Posterior cingulate gyrus (tissue), 11 donors: ENCODE results near the gene ZSWIM5.
A peak's percentile ranks its signal among the peaks of the same experiment; 100 is the strongest.

Source experiments
- DNase-seq, 10 donors: peaks; one replicate each; pipeline versions ENCODE4 v3.0.0 to v3.0.0-alpha.2; 2020 to 2021; ENCODE audit warnings: mixed read lengths in 3 of 10
- intact Hi-C: fragments of 100-400 bp; cut with DNase I; formaldehyde crosslinking; loops from one replicate; pipeline ENCODE4 v1.15.1; 2023

ZSWIM5 gene

GRCh38 chr1:45037456-45037855 is 168.9 kb downstream of the ZSWIM5 start:
- intact Hi-C loops: no loop called here
- no peak for DNase-seq

- intact Hi-C loops: no loop called here
- DNase-seq: no peak
Measured at GRCh38 chr1:45035631-45036301, 170.6 kb downstream of the ZSWIM5 start.

GRCh38 chr1:45033356-45033755 is 173.0 kb downstream of the ZSWIM5 start:
- intact Hi-C loops: no loop called here
- DNase-seq: no peak

GRCh38 chr1:45032837-45033236 is 173.6 kb downstream of the ZSWIM5 start:
- intact Hi-C loops: no loop called here
- no peak for DNase-seq

- intact Hi-C loops: no loop called here
- DNase-seq: no peak
Measured at GRCh38 chr1:45026446-45026845, 180.0 kb downstream of the ZSWIM5 start.

- DNase-seq: no peak
- intact Hi-C loops: no loop called here
Measured at GRCh38 chr1:45023663-45024062, 182.7 kb downstream of the ZSWIM5 start.

- DNase-seq: peak; percentile 25 to 94 (median 66)
- intact Hi-C loops: no loop called here
Measured at GRCh38 chr1:45018599-45019230, 187.7 kb downstream of the ZSWIM5 start.

- intact Hi-C loops: loop anchor here (2.0 kb wide), 1 partner anchor 476 kb away; no protein-coding TSS in a partner anchor
- DNase-seq: peak in 1 of 10 donors; percentile 22
Measured at GRCh38 chr1:45016767-45017166, 189.6 kb downstream of the ZSWIM5 start.

- no peak for DNase-seq
- intact Hi-C loops: loop anchor here (2.0 kb wide), 1 partner anchor 477 kb away; no protein-coding TSS in a partner anchor
Measured at GRCh38 chr1:45016090-45016697, 190.2 kb downstream of the ZSWIM5 start.

GRCh38 chr1:45015683-45016082 is 190.7 kb downstream of the ZSWIM5 start:
- intact Hi-C loops: loop anchor here (2.0 kb wide), 2 partner anchors 191 to 477 kb away; partner anchors contain the start of gene ZSWIM5
- no peak for DNase-seq

- peak; percentile 65 to 95 (median 84) for DNase-seq
Measured at GRCh38 chr1:45014321-45015028, 191.9 kb downstream of the ZSWIM5 start.

GRCh38 chr1:45013551-45014209 is 192.7 kb downstream of the ZSWIM5 start:
- intact Hi-C loops: loop anchor here (1.0 to 5.0 kb wide), 5 partner anchors 176 to 287 kb away; partner anchors contain the start of genes RNU5D-1 and ZSWIM5
- peak in 1 of 10 donors; percentile 74 for DNase-seq

More at GRCh38 chr1:45014321-45015028, 191.9 kb downstream of the ZSWIM5 start:
- intact Hi-C loops: loop anchor here (1.0 to 5.0 kb wide), 5 partner anchors 177 to 286 kb away; partner anchors contain the start of genes RNU5D-1 and ZSWIM5

GRCh38 chr1:45012639-45013278 is 193.6 kb downstream of the ZSWIM5 start:
- DNase-seq: peak; percentile 25 to 94 (median 61)
- intact Hi-C loops: loop anchor here (5.0 kb wide), 3 partner anchors 175 to 280 kb away; partner anchors contain the start of gene RNU5D-1

GRCh38 chr1:45011837-45012638 is 194.4 kb downstream of the ZSWIM5 start, which contains the start of gene UROD:
TSS of gene UROD (plus strand) at chr1:45012254. CDS start at chr1:45012266, 12 bp downstream.
- DNase-seq: peak; percentile 87 to 99 (median 89)
- intact Hi-C loops: loop anchor here (2.0 to 5.0 kb wide), 4 partner anchors 25 to 280 kb away; partner anchors contain the start of genes EIF2B3 and RNU5D-1

- intact Hi-C loops: loop anchor here (2.0 to 5.0 kb wide), 4 partner anchors 24 to 279 kb away; partner anchors contain the start of genes EIF2B3 and RNU5D-1
- peak; percentile 80 to 98 (median 86) for DNase-seq
Measured at GRCh38 chr1:45010855-45011811, 195.3 kb downstream of the ZSWIM5 start, which contains the start of gene HECTD3. TSS of gene HECTD3 (minus strand) at chr1:45011324. CDS start at chr1:45011257, 67 bp downstream.

GRCh38 chr1:45009956-45010854 is 196.2 kb downstream of the ZSWIM5 start:
- intact Hi-C loops: loop anchor here (2.0 to 5.0 kb wide), 4 partner anchors 23 to 278 kb away; partner anchors contain the start of genes EIF2B3 and RNU5D-1
- DNase-seq: peak in 3 of 10 donors; percentile 44 to 84 (median 69)
